Fibroblast of lung (primary cell): ENCODE measurements around the gene CACNB4. TPM values are rescaled to one million over a fixed set of nuclear protein-coding genes. Genes with fewer than 3 reads are reported as not detected.
A peak's percentile ranks its signal among the peaks of the same experiment; 100 is the strongest.

Experiments
- DNase-seq, 2 donors: peaks; one replicate each; pipeline versions ENCODE4 v3.0.0 to v3.0.0-alpha.2; 2010; ENCODE audit warnings: low read depth in 2 of 2
- H2AFZ ChIP-seq: 2 replicates; pipeline ENCODE4 v1.5.1; 2012; ENCODE audit warnings: low read length, control low read depth, inconsistent platforms
- H3K27ac ChIP-seq: 2 replicates; pipeline ENCODE4 v1.5.1; 2011; ENCODE audit warnings: low read length, control low read depth; ENCODE audit not compliant: insufficient read depth
- H3K27me3 ChIP-seq: 2 replicates; pipeline ENCODE4 v1.5.1; 2011; ENCODE audit warnings: mild to moderate bottlenecking, low read length; ENCODE audit not compliant: control insufficient read depth, insufficient read depth
- H3K36me3 ChIP-seq: 2 replicates; pipeline ENCODE4 v1.5.1; 2011; ENCODE audit warnings: low read length; ENCODE audit not compliant: control insufficient read depth, insufficient read depth
- H3K4me1 ChIP-seq: 2 replicates; pipeline ENCODE4 v1.5.1; 2011; ENCODE audit warnings: low read length; ENCODE audit not compliant: control insufficient read depth, insufficient read depth; ENCODE audit errors: extremely low read depth
- H3K4me2 ChIP-seq: 2 replicates; pipeline ENCODE4 v1.5.1; 2011; ENCODE audit warnings: low read length, control low read depth; ENCODE audit not compliant: insufficient read depth; ENCODE audit errors: extremely low read depth
- H3K4me3 ChIP-seq, 4 experiments: fragments of 200-600 bp in 1 of 4; sonication (generic) in 1 of 4; replicated peaks in 1 of 4; 2 replicates each; pipeline ENCODE4 v1.5.1; 2011 to 2016; ENCODE audit warnings: low read length in 4 of 4, low read depth in 3 of 4, mild to moderate bottlenecking in 3 of 4, control low read depth in 2 of 4, inconsistent platforms in 1 of 4, mixed read lengths in 1 of 4; ENCODE audit not compliant: insufficient read depth in 1 of 4; ENCODE audit errors: control extremely low read depth in 1 of 4
- H3K79me2 ChIP-seq: 2 replicates; pipeline ENCODE4 v1.5.1; 2012; ENCODE audit warnings: mild to moderate bottlenecking, low read length, inconsistent platforms; ENCODE audit not compliant: control insufficient read depth, insufficient read depth
- H3K9ac ChIP-seq: 2 replicates; pipeline ENCODE4 v1.5.1; 2011; ENCODE audit warnings: mild to moderate bottlenecking, low read length, control low read depth; ENCODE audit not compliant: insufficient read depth
- H3K9me3 ChIP-seq: 2 replicates; pipeline ENCODE4 v1.5.1; 2012; ENCODE audit warnings: low read depth, low read length; ENCODE audit not compliant: control insufficient read depth, insufficient read depth
- H4K20me1 ChIP-seq: 2 replicates; pipeline ENCODE4 v1.5.1; 2011; ENCODE audit warnings: low read length; ENCODE audit not compliant: control insufficient read depth, insufficient read depth; ENCODE audit errors: extremely low read depth
- EZH2 ChIP-seq: IDR thresholded peaks from 2 replicates; pipeline ENCODE4 v1.5.1; 2012; ENCODE audit warnings: low read length, control low read depth, mild to moderate bottlenecking; ENCODE audit errors: missing control alignments
- polyA plus RNA-seq, 2 donors: library from polyadenylated mRNA; depleted of rRNA in 1 of 2; stranded (reverse) in 1 of 2; unstranded in 1 of 2; fragments of >200 nt; gene quantifications; 2 replicates each; pipeline ENCODE4 v1.2.1, GENCODE V29; 2011 to 2012; ENCODE audit warnings: missing spikeins in 1 of 2
- total RNA-seq: library from RNA; depleted of rRNA; stranded (reverse); fragments of >200 nt; gene quantifications from 2 replicates; pipeline ENCODE4 v1.2.1, GENCODE V29; 2014
- TF ChIP-seq, protein P1 (sequence below), 2 donors: IDR thresholded peaks in 1 of 2; conservative IDR thresholded peaks in 1 of 2; 1 replicate in 1 of 2; 2 replicates in 1 of 2; pipeline ENCODE4 v1.5.1; 2011 to 2012; ENCODE audit warnings: low read length in 2 of 2, control low read depth in 1 of 2, inconsistent platforms in 1 of 2, low read depth in 1 of 2, mild to moderate bottlenecking in 1 of 2

CACNB4 gene
- total and polyA plus RNA-seq, 2 donors (not counting 1 experiment from before 2014, with no cell fraction given), result 0.66 to 2.5 TPM

DNA sequence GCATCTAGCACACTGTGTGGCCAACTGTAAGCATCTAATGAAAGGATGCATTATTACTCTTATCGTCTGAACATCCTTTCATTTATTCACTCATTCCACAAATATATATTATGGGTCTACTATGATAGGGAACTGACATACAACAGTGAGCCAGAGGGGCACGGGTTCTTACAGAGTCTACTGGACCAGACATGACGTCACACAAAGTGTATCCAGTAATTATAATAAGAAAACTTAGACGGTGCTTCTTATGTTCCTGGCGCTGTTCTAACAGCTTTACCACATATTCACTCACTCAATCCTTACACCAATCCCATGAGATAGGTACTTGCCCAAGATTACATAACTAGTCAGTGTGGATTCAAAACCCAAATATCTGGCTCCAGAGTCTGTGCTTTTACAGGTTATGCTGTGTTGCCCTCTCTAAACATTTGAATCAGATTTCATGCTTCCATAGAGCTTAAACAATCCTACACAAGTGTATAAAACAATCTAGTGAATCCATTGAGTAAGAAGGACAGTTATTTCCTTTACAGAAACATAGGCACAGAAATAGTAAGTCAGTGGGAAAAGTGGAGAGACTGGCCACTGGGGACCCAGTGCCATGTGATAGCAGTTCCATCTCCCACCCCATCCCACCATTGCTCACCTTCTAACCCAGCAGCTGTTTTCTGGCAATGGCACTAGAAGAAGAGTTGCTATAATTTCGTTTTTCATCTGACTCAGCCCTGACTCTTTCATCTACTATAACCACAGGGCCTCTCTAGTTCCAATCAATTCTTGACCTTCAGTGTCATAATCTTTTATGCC is 246.4 kb downstream of the CACNB4 start:
- Histone ChIP-seq H3K4me2 (no peak overlapping the region), H3K27ac (no peak overlapping the region), H3K9me3 (no peaks in the 10 kb centered on the region), H3K27me3 (no peaks in the 10 kb centered on the region), H3K4me1 (no peaks in the 10 kb centered on the region), H3K79me2 (no peaks in the 10 kb centered on the region), H3K4me3 (no peak overlapping the region), H2AFZ (no peak overlapping the region), H4K20me1 (no peaks in the 10 kb centered on the region), H3K36me3 (no peaks in the 10 kb centered on the region), H3K9ac (no peak overlapping the region)
- peak in 1 of 2 donors; percentile 20 for DNase-seq
- TF ChIP-seq, protein P1, sequence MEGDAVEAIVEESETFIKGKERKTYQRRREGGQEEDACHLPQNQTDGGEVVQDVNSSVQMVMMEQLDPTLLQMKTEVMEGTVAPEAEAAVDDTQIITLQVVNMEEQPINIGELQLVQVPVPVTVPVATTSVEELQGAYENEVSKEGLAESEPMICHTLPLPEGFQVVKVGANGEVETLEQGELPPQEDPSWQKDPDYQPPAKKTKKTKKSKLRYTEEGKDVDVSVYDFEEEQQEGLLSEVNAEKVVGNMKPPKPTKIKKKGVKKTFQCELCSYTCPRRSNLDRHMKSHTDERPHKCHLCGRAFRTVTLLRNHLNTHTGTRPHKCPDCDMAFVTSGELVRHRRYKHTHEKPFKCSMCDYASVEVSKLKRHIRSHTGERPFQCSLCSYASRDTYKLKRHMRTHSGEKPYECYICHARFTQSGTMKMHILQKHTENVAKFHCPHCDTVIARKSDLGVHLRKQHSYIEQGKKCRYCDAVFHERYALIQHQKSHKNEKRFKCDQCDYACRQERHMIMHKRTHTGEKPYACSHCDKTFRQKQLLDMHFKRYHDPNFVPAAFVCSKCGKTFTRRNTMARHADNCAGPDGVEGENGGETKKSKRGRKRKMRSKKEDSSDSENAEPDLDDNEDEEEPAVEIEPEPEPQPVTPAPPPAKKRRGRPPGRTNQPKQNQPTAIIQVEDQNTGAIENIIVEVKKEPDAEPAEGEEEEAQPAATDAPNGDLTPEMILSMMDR (conservative IDR thresholded peaks at IDR 0.05 in 1 of 2, IDR thresholded peaks at IDR 0.05 in 1 of 2; ENCODE audit: low read depth in 1 of 2, low read length in 2 of 2), result no peak
- TF ChIP-seq EZH2, result no peak

DNA sequence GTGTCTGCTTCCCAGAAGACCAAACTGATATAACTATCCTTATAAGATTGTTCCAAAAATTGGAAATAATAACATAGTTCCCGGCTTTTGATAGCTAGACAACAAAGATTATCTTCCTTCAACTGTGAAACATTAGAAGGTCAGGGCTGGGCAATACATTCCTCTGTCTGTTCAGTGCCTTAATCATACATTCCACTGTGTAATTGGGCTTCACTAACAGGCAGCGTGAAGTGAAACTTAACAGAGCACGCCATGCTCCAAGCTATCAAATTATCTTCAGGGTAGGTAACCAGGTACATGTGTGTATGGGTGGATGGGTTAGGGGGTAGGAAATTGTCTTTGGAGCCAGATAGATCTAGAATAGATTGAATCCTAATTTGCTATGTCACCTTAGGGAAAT is 247.1 kb downstream of the CACNB4 start:
- Histone ChIP-seq H3K4me3 (no peak overlapping the region), H2AFZ (no peak overlapping the region), H3K9me3 (no peaks in the 10 kb centered on the region), H3K27me3 (no peaks in the 10 kb centered on the region), H3K79me2 (no peaks in the 10 kb centered on the region), H3K36me3 (no peaks in the 10 kb centered on the region), H3K4me1 (no peaks in the 10 kb centered on the region), H4K20me1 (no peaks in the 10 kb centered on the region), H3K9ac (no peak overlapping the region), H3K27ac (no peak overlapping the region), H3K4me2 (no peak overlapping the region)
- peak in 1 of 2 donors; percentile 79 for DNase-seq
- no peak for TF ChIP-seq EZH2
- TF ChIP-seq, protein P1 (conservative IDR thresholded peaks at IDR 0.05 in 1 of 2, IDR thresholded peaks at IDR 0.05 in 1 of 2; ENCODE audit: low read depth in 1 of 2, low read length in 2 of 2), result no peak

DNA sequence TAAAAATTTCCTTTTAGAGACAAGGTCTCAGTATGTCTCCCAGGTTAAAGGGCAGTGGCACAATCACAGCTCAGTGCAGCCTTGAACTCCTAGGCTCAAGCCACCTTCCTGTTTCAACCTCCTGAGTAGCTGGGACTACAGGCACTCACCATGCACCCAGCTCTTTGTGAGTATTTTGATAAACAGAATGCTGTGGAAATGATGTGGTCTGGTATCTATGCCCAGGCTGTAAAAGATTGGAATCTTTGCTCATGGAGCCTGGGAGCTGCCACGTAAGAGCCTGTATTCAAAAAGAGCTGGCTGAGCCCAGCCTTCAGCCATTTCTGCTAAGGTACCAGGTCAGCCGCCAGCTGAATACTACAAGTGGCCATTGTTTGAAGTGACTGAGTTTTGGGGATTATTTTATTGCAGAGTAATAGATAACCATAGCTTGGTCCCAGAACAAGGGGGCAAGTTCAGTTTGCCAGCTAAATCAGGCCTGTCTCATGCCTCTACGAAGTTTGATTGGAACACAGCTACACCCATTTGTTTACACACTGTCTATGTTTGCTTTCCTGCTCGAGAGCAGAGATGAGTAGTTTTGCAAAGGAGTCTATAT is 249.3 kb downstream of the CACNB4 start:
- H3K27ac ChIP-seq, result no peak overlapping the region
- no peaks in the 10 kb centered on the region for H3K9me3 ChIP-seq
- no peaks in the 10 kb centered on the region for H3K4me1 ChIP-seq
- H3K36me3 ChIP-seq, result no peaks in the 10 kb centered on the region
- no peaks in the 10 kb centered on the region for H4K20me1 ChIP-seq
- DNase-seq, result peak in 1 of 2 donors; percentile 9
- H3K27me3 ChIP-seq, result no peaks in the 10 kb centered on the region
- H3K4me2 ChIP-seq, result no peak overlapping the region
- no peaks in the 10 kb centered on the region for H3K79me2 ChIP-seq
- no peak overlapping the region for H2AFZ ChIP-seq
- no peak overlapping the region for H3K4me3 ChIP-seq
- H3K9ac ChIP-seq, result no peak overlapping the region
- no peak for TF ChIP-seq EZH2
- TF ChIP-seq, protein P1 (conservative IDR thresholded peaks at IDR 0.05 in 1 of 2, IDR thresholded peaks at IDR 0.05 in 1 of 2; ENCODE audit: low read depth in 1 of 2, low read length in 2 of 2), result no peak
